ENCODE data around the gene CASR.
"Not testable (repeated sequence)": the region's sequence is repeated elsewhere in the genome, so short reads cannot be mapped to it uniquely, and the experiment has no call there.

CASR gene

DNA sequence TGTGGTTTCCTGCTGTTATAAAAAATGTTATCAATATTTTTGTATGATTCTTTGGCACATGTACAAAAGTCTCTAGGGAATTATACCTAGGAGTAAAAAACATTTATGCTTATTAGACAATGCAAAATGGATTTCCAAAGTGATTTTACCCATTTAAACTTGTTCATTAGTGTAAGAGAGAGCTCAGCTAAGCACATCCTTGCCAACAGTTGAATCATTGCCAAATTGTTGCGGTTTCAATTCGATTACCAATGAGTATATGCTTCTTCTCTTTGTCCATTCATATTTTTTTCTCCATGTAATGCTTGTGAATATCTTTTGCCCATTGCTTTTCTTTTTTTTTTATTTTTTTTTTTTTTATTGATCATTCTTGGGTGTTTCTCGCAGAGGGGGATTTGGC is 17.2 kb downstream of the CASR start:
- H3K4me3 ChIP-seq (ENCODE audit: low read depth, low read length) = no peak overlapping the region
- no peak for DNase-seq (ENCODE audit: low read depth)
- no peak for TF ChIP-seq POLR2A (IDR thresholded peaks at IDR 0.05; ENCODE audit: extremely low read depth, insufficient read length)
- TF ChIP-seq CTCF (IDR thresholded peaks at IDR 0.05; ENCODE audit: low read depth, low read length) = no peak
- TF ChIP-seq, protein P1, sequence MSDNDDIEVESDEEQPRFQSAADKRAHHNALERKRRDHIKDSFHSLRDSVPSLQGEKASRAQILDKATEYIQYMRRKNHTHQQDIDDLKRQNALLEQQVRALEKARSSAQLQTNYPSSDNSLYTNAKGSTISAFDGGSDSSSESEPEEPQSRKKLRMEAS (IDR thresholded peaks at IDR 0.05; ENCODE audit: low read depth, low read length) = no peak
- no peak for TF ChIP-seq MYC (IDR thresholded peaks at IDR 0.05; ENCODE audit: low read depth, low read length)

- H3K4me3 ChIP-seq (ENCODE audit: low read depth, low read length); DNase-seq (ENCODE audit: low read depth): not testable (repeated sequence)
Observed at GRCh38 chr3:122201476-122201875, 18.0 kb downstream of the CASR start.

GRCh38 chr3:122208579-122208978 is 25.1 kb downstream of the CASR start:
- no peak for DNase-seq (ENCODE audit: low read depth)

GRCh38 chr3:122213650-122214049 is 30.2 kb downstream of the CASR start:
- no peak overlapping the region for H3K4me3 ChIP-seq (ENCODE audit: low read depth, low read length)
- TF ChIP-seq, protein P1 (IDR thresholded peaks at IDR 0.05; ENCODE audit: low read depth, low read length) = no peak
- TF ChIP-seq MYC (IDR thresholded peaks at IDR 0.05; ENCODE audit: low read depth, low read length) = no peak
- TF ChIP-seq POLR2A (IDR thresholded peaks at IDR 0.05; ENCODE audit: extremely low read depth, insufficient read length) = no peak
- no peak for TF ChIP-seq CTCF (IDR thresholded peaks at IDR 0.05; ENCODE audit: low read depth, low read length)
- DNase-seq (ENCODE audit: low read depth) = no peak

More at GRCh38 chr3:122208579-122208978, 25.1 kb downstream of the CASR start:
- H3K4me3 ChIP-seq (ENCODE audit: low read depth, low read length) = no peak overlapping the region
- TF ChIP-seq MYC (IDR thresholded peaks at IDR 0.05; ENCODE audit: low read depth, low read length) (no peak), POLR2A (IDR thresholded peaks at IDR 0.05; ENCODE audit: extremely low read depth, insufficient read length) (no peak), CTCF (IDR thresholded peaks at IDR 0.05; ENCODE audit: low read depth, low read length) (no peak)
- TF ChIP-seq, protein P1 (IDR thresholded peaks at IDR 0.05; ENCODE audit: low read depth, low read length) = no peak

DNA sequence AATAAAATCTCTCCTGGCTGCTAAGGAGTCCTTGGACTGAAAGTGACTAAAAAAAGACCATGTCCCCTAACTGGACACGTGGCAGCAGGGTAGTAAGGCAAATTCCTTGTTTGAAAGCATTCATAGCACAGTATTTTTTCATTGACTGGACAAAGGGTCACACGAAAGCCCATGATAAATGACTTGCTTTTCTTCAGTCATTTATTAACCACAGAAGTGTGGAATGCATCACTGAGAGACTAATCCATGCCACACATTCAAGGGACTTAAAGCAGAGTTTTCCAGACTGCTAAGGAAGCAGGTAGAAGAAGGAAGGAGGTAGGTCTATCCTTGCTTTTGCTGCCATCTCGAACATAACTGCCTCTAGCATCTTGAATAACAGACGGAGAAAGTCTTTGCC is 31.2 kb downstream of the CASR start:
- H3K4me3 ChIP-seq (ENCODE audit: low read depth, low read length) = no peak overlapping the region
- no peak for TF ChIP-seq MYC (IDR thresholded peaks at IDR 0.05; ENCODE audit: low read depth, low read length)
- TF ChIP-seq CTCF (IDR thresholded peaks at IDR 0.05; ENCODE audit: low read depth, low read length) = no peak
- TF ChIP-seq, protein P1 (IDR thresholded peaks at IDR 0.05; ENCODE audit: low read depth, low read length) = no peak
- TF ChIP-seq POLR2A (IDR thresholded peaks at IDR 0.05; ENCODE audit: extremely low read depth, insufficient read length) = no peak
- no peak for DNase-seq (ENCODE audit: low read depth)

DNA sequence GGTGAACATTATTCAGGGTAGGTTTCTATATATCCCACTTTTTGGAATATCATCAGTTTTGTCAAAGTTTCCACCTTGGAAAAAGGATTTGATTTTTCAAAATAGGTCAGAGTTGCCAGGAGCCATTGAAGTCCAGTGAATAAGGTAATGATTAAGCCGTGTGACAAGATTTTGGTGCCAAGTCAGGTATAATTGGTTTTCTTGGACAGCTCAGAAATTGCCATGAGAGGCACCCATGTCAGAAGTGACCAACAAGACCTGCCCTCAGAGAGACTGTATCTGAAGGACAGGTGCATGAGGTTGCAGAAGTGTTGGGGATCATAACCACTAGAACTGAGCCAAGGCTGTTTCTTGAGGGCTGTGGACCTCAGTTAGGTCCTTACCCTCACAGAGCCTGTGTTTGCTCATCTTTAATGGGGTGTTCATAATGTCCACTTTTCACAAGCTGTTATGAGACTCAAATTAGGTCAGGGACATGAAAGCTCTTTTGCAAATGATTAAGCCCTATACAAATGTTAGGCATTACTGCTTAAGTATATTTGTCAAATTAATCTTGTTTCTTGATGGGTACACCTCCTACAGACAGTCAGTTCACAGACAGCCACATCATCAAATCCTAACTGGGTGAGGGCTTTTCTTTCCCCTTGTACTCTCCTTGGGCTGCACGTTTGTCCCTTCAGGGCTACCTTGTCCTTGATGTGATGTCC is 32.3 kb downstream of the CASR start:
- TF ChIP-seq CTCF (IDR thresholded peaks at IDR 0.05; ENCODE audit: low read depth, low read length) (no peak), POLR2A (IDR thresholded peaks at IDR 0.05; ENCODE audit: extremely low read depth, insufficient read length) (no peak), MYC (IDR thresholded peaks at IDR 0.05; ENCODE audit: low read depth, low read length) (no peak)
- TF ChIP-seq, protein P1 (IDR thresholded peaks at IDR 0.05; ENCODE audit: low read depth, low read length) = no peak
- H3K4me3 ChIP-seq (ENCODE audit: low read depth, low read length) = no peak overlapping the region

More for the DNA sequence above, 32.3 kb downstream of the CASR start:
- no peak for DNase-seq (ENCODE audit: low read depth)
